HFFc6 (cell line): Measurements from ENCODE around the gene RDH13. TPM values are rescaled to one million over a fixed set of nuclear protein-coding genes. Genes with fewer than 3 reads are reported as not detected.
"Not testable (repeated sequence)": the region's sequence is repeated elsewhere in the genome, so short reads cannot be mapped to it uniquely, and the experiment has no call there.

ENCODE experiments used
- DNase-seq: peaks from one replicate; pipeline ENCODE4 v3.0.0-alpha.2; 2018
- H3K27ac Mint-ChIP-seq: 2 replicates; pipeline ENCODE4 v1.8.0; 2020; ENCODE audit warnings: mild to moderate bottlenecking, mixed read lengths
- H3K27me3 Mint-ChIP-seq: 2 replicates; pipeline ENCODE4 v1.8.0; 2021; ENCODE audit warnings: mild to moderate bottlenecking, moderate library complexity, mixed read lengths; ENCODE audit not compliant: insufficient read depth
- H3K36me3 Mint-ChIP-seq: 2 replicates; pipeline ENCODE4 v1.8.0; 2021; ENCODE audit warnings: low read depth, mixed read lengths
- H3K4me1 Mint-ChIP-seq: 2 replicates; pipeline ENCODE4 v1.8.0; 2020; ENCODE audit warnings: low read depth, mixed read lengths
- H3K4me3 Mint-ChIP-seq: 2 replicates; pipeline ENCODE4 v1.8.0; 2020; ENCODE audit warnings: mild to moderate bottlenecking, moderate library complexity, mixed read lengths
- H3K9me3 Mint-ChIP-seq: 2 replicates; pipeline ENCODE4 v1.8.0; 2020; ENCODE audit warnings: mild to moderate bottlenecking, mixed read lengths
- total RNA-seq, 6 experiments: library from RNA; stranded (reverse); fragmentation: NEBNext Ultra II Directional; extraction: Animal tissue kit (Norgen Biotek cat#: 25700); gene quantifications; 2 replicates in 1 of 6; 3 replicates in 5 of 6; pipeline ENCODE4 v1.2.3, GENCODE V29; 2021
- TF ChIP-seq, protein P1 (sequence below): fragments of 200-600 bp; sonication (generic); IDR thresholded peaks from 2 replicates; pipeline ENCODE4 v1.5.0; 2021; ENCODE audit warnings: antibody characterized with exemption, mild to moderate bottlenecking

Gene RDH13
- total RNA-seq, 6 experiments from 2014 or later = 2.4 to 3.3 (median 2.8) TPM

- TF ChIP-seq, protein P1, sequence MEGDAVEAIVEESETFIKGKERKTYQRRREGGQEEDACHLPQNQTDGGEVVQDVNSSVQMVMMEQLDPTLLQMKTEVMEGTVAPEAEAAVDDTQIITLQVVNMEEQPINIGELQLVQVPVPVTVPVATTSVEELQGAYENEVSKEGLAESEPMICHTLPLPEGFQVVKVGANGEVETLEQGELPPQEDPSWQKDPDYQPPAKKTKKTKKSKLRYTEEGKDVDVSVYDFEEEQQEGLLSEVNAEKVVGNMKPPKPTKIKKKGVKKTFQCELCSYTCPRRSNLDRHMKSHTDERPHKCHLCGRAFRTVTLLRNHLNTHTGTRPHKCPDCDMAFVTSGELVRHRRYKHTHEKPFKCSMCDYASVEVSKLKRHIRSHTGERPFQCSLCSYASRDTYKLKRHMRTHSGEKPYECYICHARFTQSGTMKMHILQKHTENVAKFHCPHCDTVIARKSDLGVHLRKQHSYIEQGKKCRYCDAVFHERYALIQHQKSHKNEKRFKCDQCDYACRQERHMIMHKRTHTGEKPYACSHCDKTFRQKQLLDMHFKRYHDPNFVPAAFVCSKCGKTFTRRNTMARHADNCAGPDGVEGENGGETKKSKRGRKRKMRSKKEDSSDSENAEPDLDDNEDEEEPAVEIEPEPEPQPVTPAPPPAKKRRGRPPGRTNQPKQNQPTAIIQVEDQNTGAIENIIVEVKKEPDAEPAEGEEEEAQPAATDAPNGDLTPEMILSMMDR = no peak
- Mint-ChIP-seq H3K27me3 (peaks cover 8% of the 10 kb centered on the region; the same call in 1 of the 2 replicates), H3K27ac (no peak overlapping the region), H3K4me3 (no peak overlapping the region), H3K36me3 (peaks cover 2% of the 10 kb centered on the region; the same call in 1 of the 2 replicates), H3K9me3 (peaks cover 27% of the 10 kb centered on the region), H3K4me1 (no peaks in the 10 kb centered on the region)
- DNase-seq = no peak
Measured at GRCh38 chr19:55034751-55035150, 28.2 kb downstream of the RDH13 start.

- DNase-seq, H3K4me3 Mint-ChIP-seq, H3K27me3 Mint-ChIP-seq, H3K36me3 Mint-ChIP-seq, H3K27ac Mint-ChIP-seq, H3K4me1 Mint-ChIP-seq: not testable (repeated sequence)
- peaks cover 27% of the 10 kb centered on the region for H3K9me3 Mint-ChIP-seq
Measured at GRCh38 chr19:55032976-55033643, 29.8 kb downstream of the RDH13 start.

DNA sequence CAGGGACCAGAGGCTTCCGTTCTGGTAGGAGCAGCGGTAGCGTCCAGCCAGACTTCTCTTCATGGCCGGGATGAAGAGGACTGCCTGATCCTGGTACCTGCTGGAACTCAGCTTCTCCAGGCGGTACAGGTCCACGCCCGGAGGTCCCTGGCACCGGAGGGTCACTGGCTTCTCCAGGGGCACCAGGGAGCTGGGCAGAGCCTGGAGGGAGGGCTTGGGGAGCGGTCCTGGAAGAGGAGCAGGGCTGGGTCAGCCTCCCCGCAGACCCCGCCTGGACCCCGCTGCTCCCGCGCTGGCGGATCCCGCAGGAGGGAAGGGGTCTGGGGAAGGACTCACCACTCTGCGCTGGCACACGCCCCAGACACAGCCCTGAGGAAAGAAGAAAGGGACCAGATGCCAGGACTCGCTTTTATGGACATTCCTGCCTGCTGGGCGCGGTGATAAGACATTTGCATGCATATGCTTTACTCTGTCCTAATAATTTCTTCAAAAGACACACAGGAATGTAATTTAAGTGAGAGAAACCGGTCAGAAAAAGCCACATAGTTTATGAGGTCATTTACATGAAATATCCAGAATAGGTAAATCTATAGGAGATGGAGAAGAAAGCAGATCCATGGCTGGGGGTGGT lies 30.7 kb downstream of the RDH13 start:
- Mint-ChIP-seq H3K9me3 (peaks cover 27% of the 10 kb centered on the region), H3K27me3 (peaks cover 8% of the 10 kb centered on the region; the same call in 1 of the 2 replicates), H3K36me3 (no peaks in the 10 kb centered on the region), H3K4me1 (no peaks in the 10 kb centered on the region), H3K27ac (no peak overlapping the region), H3K4me3 (no peak overlapping the region)
- TF ChIP-seq, protein P1 = no peak
- no peak for DNase-seq

GRCh38 chr19:55031178-55031577 lies 31.8 kb downstream of the RDH13 start:
- H3K9me3 Mint-ChIP-seq = peaks cover 30% of the 10 kb centered on the region
- TF ChIP-seq, protein P1 = no peak
- H3K4me3 Mint-ChIP-seq = no peak overlapping the region
- no peaks in the 10 kb centered on the region for H3K4me1 Mint-ChIP-seq
- peaks cover 3% of the 10 kb centered on the region; the same call in 1 of the 2 replicates for H3K27me3 Mint-ChIP-seq
- no peak for DNase-seq
- no peaks in the 10 kb centered on the region for H3K36me3 Mint-ChIP-seq
- no peak overlapping the region for H3K27ac Mint-ChIP-seq

DNA sequence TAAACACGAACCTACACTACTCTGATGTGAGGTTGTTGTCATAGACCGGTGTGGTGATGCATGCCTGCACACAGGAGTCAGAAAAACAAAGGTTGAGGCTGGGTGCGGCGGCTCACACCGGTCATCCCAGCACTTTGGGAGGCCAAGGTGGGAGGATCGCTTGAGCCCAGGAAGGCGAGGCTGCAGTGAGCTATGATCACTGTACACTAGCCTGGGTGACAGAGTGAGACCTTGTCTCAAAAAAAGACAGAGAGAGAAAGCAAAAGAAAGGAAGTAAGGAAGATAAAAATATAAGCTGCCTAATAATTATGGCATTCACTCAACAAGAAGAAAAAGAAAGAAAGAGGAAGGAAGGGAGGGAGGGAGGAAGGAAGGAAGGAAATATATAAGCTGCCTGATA lies 34.2 kb downstream of the RDH13 start:
- H3K4me3 Mint-ChIP-seq = no peak overlapping the region
- H3K36me3 Mint-ChIP-seq = no peaks in the 10 kb centered on the region
- DNase-seq = no peak
- TF ChIP-seq, protein P1 = no peak
- peaks cover 33% of the 10 kb centered on the region for H3K9me3 Mint-ChIP-seq
- no peak overlapping the region for H3K27ac Mint-ChIP-seq
- H3K4me1 Mint-ChIP-seq = no peaks in the 10 kb centered on the region
- peaks cover 3% of the 10 kb centered on the region; the same call in 1 of the 2 replicates for H3K27me3 Mint-ChIP-seq
